SK-N-SH (cell line): Measurements from ENCODE around the gene CRIM1. TPM values are rescaled to one million over a fixed set of nuclear protein-coding genes. Genes with fewer than 3 reads are reported as not detected.

Experiments used
- CTCF ChIA-PET: fragments of 300-600, 350-600 bp; formaldehyde crosslinking; extraction: SDS; loops from one replicate; lab custom pipeline; 2021; lab: Yijun Ruan, JAX
- POLR2A ChIA-PET: fragments of 350-600 bp; sonication (Branson Sonifier 250); formaldehyde crosslinking; extraction: SDS; loops from one replicate; lab custom pipeline; 2020; ENCODE audit warnings: antibody characterized with exemption, inconsistent platforms; lab: Yijun Ruan, JAX
- DNase-seq: peaks from one replicate; pipeline ENCODE4 v3.0.0; 2012
- H2AFZ ChIP-seq: fragments of 200-600 bp; sonication (generic); 2 replicates; pipeline ENCODE4 v1.8.1; 2016; ENCODE audit warnings: antibody characterized with exemption, mild to moderate bottlenecking, low read depth
- H3F3A ChIP-seq: fragments of 200-600 bp; sonication (generic); replicated peaks from 2 replicates; pipeline ENCODE3; 2016; ENCODE audit warnings: antibody characterized with exemption, mild to moderate bottlenecking; ENCODE audit not compliant: insufficient read depth
- H3K27ac ChIP-seq, 2 experiments: fragments of 200-500 bp in 1 of 2; fragments of 200-600 bp in 1 of 2; sonication (Bioruptor generic) in 1 of 2; sonication (generic), shearing (Covaris generic) in 1 of 2; 2 replicates each; pipeline versions ENCODE4 v1.5.1 to v1.6.1; 2014 to 2016; ENCODE audit warnings: low read depth in 2 of 2, inconsistent platforms in 1 of 2, low read length in 1 of 2, mild to moderate bottlenecking in 1 of 2, mixed read lengths in 1 of 2
- H3K27me3 ChIP-seq: fragments of 200-600 bp; sonication (generic), shearing (Covaris generic); 2 replicates; pipeline ENCODE4 v1.6.1; 2016; ENCODE audit warnings: mixed run types; ENCODE audit not compliant: insufficient read depth
- H3K36me3 ChIP-seq, 2 experiments: fragments of 200-500 bp in 1 of 2; fragments of 200-600 bp in 1 of 2; sonication (Bioruptor generic) in 1 of 2; sonication (generic) in 1 of 2; replicated peaks in 1 of 2; 2 replicates each; pipeline versions ENCODE3 to v1.5.1; 2014 to 2016; ENCODE audit warnings: low read length in 1 of 2, mild to moderate bottlenecking in 1 of 2; ENCODE audit not compliant: insufficient read depth in 2 of 2, control insufficient read depth in 1 of 2
- H3K4me1 ChIP-seq, 2 experiments: fragments of 200-500 bp in 1 of 2; fragments of 200-600 bp in 1 of 2; sonication (Bioruptor generic) in 1 of 2; sonication (generic), shearing (Covaris generic) in 1 of 2; 2 replicates each; pipeline versions ENCODE4 v1.5.1 to v1.6.1; 2014 to 2016; ENCODE audit warnings: low read depth in 1 of 2, low read length in 1 of 2, mixed run types in 1 of 2; ENCODE audit not compliant: insufficient read depth in 2 of 2, control insufficient read depth in 1 of 2
- H3K4me2 ChIP-seq: fragments of 200-600 bp; sonication (generic), shearing (Covaris generic); 2 replicates; pipeline ENCODE4 v1.6.1; 2017; ENCODE audit warnings: mixed run types
- H3K4me3 ChIP-seq, 2 experiments: fragments of 200-500 bp in 1 of 2; fragments of 200-600 bp in 1 of 2; sonication (Bioruptor generic) in 1 of 2; sonication (generic), shearing (Covaris generic) in 1 of 2; 2 replicates each; pipeline versions ENCODE4 v1.5.1 to v1.8.1; 2014 to 2016; ENCODE audit warnings: low read depth in 2 of 2, inconsistent platforms in 1 of 2, low read length in 1 of 2, mild to moderate bottlenecking in 1 of 2, mixed read lengths in 1 of 2, moderate library complexity in 1 of 2
- H3K79me2 ChIP-seq: fragments of 200-600 bp; sonication (generic); 2 replicates; pipeline ENCODE4 v1.8.1; 2017; ENCODE audit warnings: mild to moderate bottlenecking; ENCODE audit not compliant: insufficient read depth
- H3K9ac ChIP-seq: fragments of 200-600 bp; sonication (generic); 2 replicates; pipeline ENCODE4 v1.6.1; 2017; ENCODE audit warnings: mixed run types
- H3K9me2 ChIP-seq: fragments of 200-600 bp; sonication (generic); 2 replicates; pipeline ENCODE4 v1.6.1; 2017; ENCODE audit warnings: mixed run types
- H3K9me3 ChIP-seq: fragments of 200-600 bp; sonication (generic); 2 replicates; pipeline ENCODE4 v1.6.1; 2017; ENCODE audit warnings: mixed run types, mild to moderate bottlenecking, moderate library complexity
- H4K20me1 ChIP-seq: fragments of 200-600 bp; sonication (generic); 2 replicates; pipeline ENCODE4 v1.6.1; 2017; ENCODE audit warnings: mild to moderate bottlenecking, mixed run types; ENCODE audit not compliant: insufficient read depth
- CTCF ChIP-seq: fragments of 200-600 bp; sonication (generic); IDR thresholded peaks from 2 replicates; pipeline ENCODE4 v1.6.1; 2017; ENCODE audit warnings: antibody characterized with exemption, mild to moderate bottlenecking, moderate library complexity
- ELF1 ChIP-seq: IDR thresholded peaks from 2 replicates; pipeline ENCODE4 v1.4.0; 2012
- EP300 ChIP-seq, 2 experiments: IDR thresholded peaks; 2 replicates each; pipeline versions ENCODE4 v1.4.0 to v1.6.1; 2012; ENCODE audit warnings: borderline replicate concordance in 1 of 2, low read depth in 1 of 2, low read length in 1 of 2
- EZH2phosphoT487 ChIP-seq: fragments of 200-600 bp; sonication (generic); IDR thresholded peaks from 2 replicates; pipeline ENCODE4 v1.6.1; 2017; ENCODE audit warnings: low read depth, mixed run types, mild to moderate bottlenecking, antibody characterized with exemption, moderate library complexity, borderline replicate concordance
- FOXM1 ChIP-seq: IDR thresholded peaks from 2 replicates; pipeline ENCODE4 v1.4.0; 2012; ENCODE audit warnings: low read depth, mild to moderate bottlenecking
- GABPA ChIP-seq: IDR thresholded peaks from 2 replicates; pipeline ENCODE4 v1.4.0; 2012; ENCODE audit warnings: low read depth, mild to moderate bottlenecking
- GATA2 ChIP-seq: sonication (generic); formaldehyde crosslinking; IDR thresholded peaks from 2 replicates; pipeline ENCODE4 v1.5.0; 2020; ENCODE audit warnings: mild to moderate bottlenecking, missing genetic modification reagents
- JUND ChIP-seq: IDR thresholded peaks from 2 replicates; pipeline ENCODE4 v1.4.0; 2012
- MAX ChIP-seq: IDR thresholded peaks from 2 replicates; pipeline ENCODE4 v1.4.0; 2012; ENCODE audit warnings: low read depth
- MEF2A ChIP-seq: IDR thresholded peaks from 2 replicates; pipeline ENCODE4 v1.4.0; 2012; ENCODE audit warnings: low read depth, borderline replicate concordance
- MXI1 ChIP-seq: IDR thresholded peaks from 2 replicates; pipeline ENCODE4 v1.6.1; 2012; ENCODE audit warnings: mild to moderate bottlenecking, low read depth, low read length, improper control_type of control experiment
- RAD21 ChIP-seq: IDR thresholded peaks from 2 replicates; pipeline ENCODE4 v1.6.1; 2012; ENCODE audit warnings: mild to moderate bottlenecking, low read length
- SIN3A ChIP-seq: IDR thresholded peaks from 2 replicates; pipeline ENCODE4 v1.6.1; 2012; ENCODE audit warnings: low read depth, mild to moderate bottlenecking, low read length, moderate library complexity, borderline replicate concordance
- SMC3 ChIP-seq: IDR thresholded peaks from 2 replicates; pipeline ENCODE4 v1.6.1; 2012; ENCODE audit warnings: low read depth, low read length, improper control_type of control experiment
- TCF12 ChIP-seq: IDR thresholded peaks from 2 replicates; pipeline ENCODE4 v1.4.0; 2012
- TEAD4 ChIP-seq: IDR thresholded peaks from 2 replicates; pipeline ENCODE4 v1.4.0; 2012; ENCODE audit warnings: mild to moderate bottlenecking, borderline replicate concordance; ENCODE audit not compliant: insufficient read depth
- USF2 ChIP-seq: fragments of 150-350 bp; IDR thresholded peaks from 2 replicates; pipeline ENCODE4 v1.6.1; 2017; ENCODE audit warnings: antibody characterized with exemption, low read length, low read depth, borderline replicate concordance
- YY1 ChIP-seq: IDR thresholded peaks from 2 replicates; pipeline ENCODE4 v1.4.0; 2012; ENCODE audit warnings: low read depth, mild to moderate bottlenecking
- ZBTB33 ChIP-seq: IDR thresholded peaks from 2 replicates; pipeline ENCODE4 v1.4.0; 2012; ENCODE audit warnings: low read depth, borderline replicate concordance
- WGBS: methylation state at CpG from one replicate; pipeline ENCODE4 v1.1.6; 2017; ENCODE audit warnings: low lambda C conversion rate; 5-methylcytosine and 5-hydroxymethylcytosine counted together
- polyA plus RNA-seq, 3 experiments: library from polyadenylated mRNA; depleted of rRNA; stranded (reverse); fragments of >200 nt; gene quantifications; 2 replicates each; pipeline ENCODE4 v1.2.3, GENCODE V29; 2012

The CRIM1 gene
- polyA plus RNA-seq, 1 of the 3 experiments (the other 2 are of a cell fraction) = 244 TPM

- no peak for DNase-seq
- no peak overlapping the region for H3K4me2 ChIP-seq
- no peaks in the 10 kb centered on the region for H3K9me3 ChIP-seq
- H3K79me2 ChIP-seq = peaks cover 46% of the 10 kb centered on the region
- H3K27ac ChIP-seq = peak overlapping the region in 1 of 2 experiments; percentile 98; a peak in 2 of 4 replicates
- no peaks in the 10 kb centered on the region for H4K20me1 ChIP-seq
- 0 out of 2 replicates have a peak overlapping the region, but pooled peaks have one; percentile 2 for H3K9ac ChIP-seq
- CTCF ChIA-PET = interaction anchor here (1.8 kb wide), 1 partner anchor 111 kb away, joined by 5 read pairs; no protein-coding TSS in a partner anchor
- POLR2A ChIA-PET = no interaction called here
- H3K36me3 ChIP-seq = peaks cover 76 to 78% of the 10 kb centered on the region in 2 experiments
- peaks cover 100% of the 10 kb centered on the region for H3F3A ChIP-seq
- 96% methylated on average over 4 of the region's 4 CpGs for WGBS
- H3K27me3 ChIP-seq = no peaks in the 10 kb centered on the region
- no peak overlapping the region for H3K4me3 ChIP-seq
- no peak overlapping the region for H2AFZ ChIP-seq
- no peaks in the 10 kb centered on the region for H3K9me2 ChIP-seq
- TF ChIP-seq GABPA (no peak), FOXM1 (no peak), YY1 (no peak), EZH2phosphoT487 (no peak), GATA2 (CRISPR knock-in tag) (no peak), RAD21 (no peak), CTCF (no peak), TEAD4 (no peak), SIN3A (no peak), USF2 (no peak), MAX (no peak), ELF1 (no peak), MXI1 (no peak), SMC3 (no peak)
- H3K4me1 ChIP-seq = peaks cover 6 to 39% of the 10 kb centered on the region in 2 experiments
Observed at GRCh38 chr2:36553683-36554082, 198.1 kb downstream of the CRIM1 start.

GRCh38 chr2:36554531-36554930 is 199.0 kb downstream of the CRIM1 start:
- peaks cover 99% of the 10 kb centered on the region for H3F3A ChIP-seq
- no peak overlapping the region for H3K4me2 ChIP-seq
- TF ChIP-seq TCF12 (no peak), USF2 (no peak), GABPA (no peak), EZH2phosphoT487 (no peak), MAX (no peak), MEF2A (no peak), ZBTB33 (no peak), EP300 (IDR thresholded peaks at IDR 0.05; ENCODE audit: borderline replicate concordance in 1 of 2, low read depth in 1 of 2, low read length in 1 of 2) (no peak), CTCF (no peak), YY1 (no peak), JUND (no peak)
- H3K36me3 ChIP-seq = peaks cover 76 to 80% of the 10 kb centered on the region in 2 experiments
- peaks cover 54% of the 10 kb centered on the region for H3K79me2 ChIP-seq
- no peak overlapping the region for H3K4me3 ChIP-seq
- H3K27ac ChIP-seq = peak overlapping the region in 1 of 2 experiments; percentile 98; a peak in 2 of 4 replicates
- ChIA-PET CTCF (no interaction called here), POLR2A (no interaction called here)
- H3K9ac ChIP-seq = no peak overlapping the region
- WGBS = 100% methylated on average over 1 of the region's 1 CpG
- H3K4me1 ChIP-seq = peaks cover 2 to 47% of the 10 kb centered on the region in 2 experiments
- DNase-seq = no peak
- H2AFZ ChIP-seq = no peak overlapping the region
- no peaks in the 10 kb centered on the region for H3K27me3 ChIP-seq
- no peaks in the 10 kb centered on the region for H4K20me1 ChIP-seq
- H3K9me2 ChIP-seq = no peaks in the 10 kb centered on the region
- no peaks in the 10 kb centered on the region for H3K9me3 ChIP-seq
